A673 (cell line): Measurements from ENCODE around the gene NETO2.

Experiments
- CTCF ChIP-seq: fragments of 300-800, 200-600 bp; sonication (generic); conservative IDR thresholded peaks from 2 replicates; pipeline ENCODE4 v1.5.1; 2017; ENCODE audit warnings: low read depth, mild to moderate bottlenecking, antibody characterized with exemption, low read length, moderate library complexity, mixed read lengths
- EZH2 ChIP-seq: fragments of 200-600 bp; sonication (generic); IDR thresholded peaks from 2 replicates; pipeline ENCODE4 v1.6.1; 2017; ENCODE audit warnings: borderline replicate concordance, low read depth, mild to moderate bottlenecking, mixed read lengths, antibody characterized with exemption, low read length; ENCODE audit not compliant: poor library complexity, severe bottlenecking

- TF ChIP-seq EZH2 (no peak), CTCF (no peak)
Measured at GRCh38 chr16:47069313-47069712, 74.4 kb downstream of the NETO2 start.
